Endothelial cell of umbilical vein (primary cell): Measurements from ENCODE around the gene TANGO6. TPM values are rescaled to one million over a fixed set of nuclear protein-coding genes. Genes with fewer than 3 reads are reported as not detected.

Source experiments
- BruUV-seq: library from RNA; stranded (reverse); fragments of 400-500 nt; replicated peaks from 2 replicates; lab custom pipeline; 2021; lab: Mats Ljungman, UMichigan
- CTCF ChIA-PET: fragments of 300-600, 350-600 bp; sonication (Branson Sonifier 250); formaldehyde crosslinking; loops from one replicate; lab custom pipeline; 2021; ENCODE audit warnings: antibody characterized with exemption, inconsistent platforms; lab: Charles Lee
- POLR2A ChIA-PET: fragments of 300-600, 350-600 bp; sonication (Branson Sonifier 250); formaldehyde crosslinking; loops from one replicate; lab custom pipeline; 2021; ENCODE audit warnings: antibody characterized with exemption, inconsistent platforms; lab: Charles Lee
- DNase-seq: peaks from one replicate; pipeline ENCODE4 v3.0.0-alpha.2; 2011; ENCODE audit warnings: low read depth, low spot score
- FAIRE-seq: peaks from 2 replicates; lab custom pipeline; 2011; peaks lifted over from hg19 to GRCh38; lab: Jason Lieb, UNC
- H2AFZ ChIP-seq: 2 replicates; pipeline ENCODE4 v1.6.0; 2012; ENCODE audit warnings: low read depth, low read length, control low read depth, inconsistent platforms
- H3K27ac ChIP-seq: 2 replicates; pipeline ENCODE4 v1.5.1; 2011; ENCODE audit warnings: low read depth, mild to moderate bottlenecking, control low read depth, low read length, moderate library complexity; ENCODE audit not compliant: insufficient read depth
- H3K27me3 ChIP-seq, 2 experiments: 2 replicates each; pipeline versions ENCODE4 v1.6.0 to v1.6.1; 2011; ENCODE audit warnings: low read length in 2 of 2, mixed read lengths in 1 of 2; ENCODE audit not compliant: control insufficient read depth in 2 of 2, insufficient read depth in 2 of 2
- H3K36me3 ChIP-seq, 2 experiments: 2 replicates in 1 of 2; 3 replicates in 1 of 2; pipeline ENCODE4 v1.5.1; 2011; ENCODE audit warnings: low read length in 2 of 2, mild to moderate bottlenecking in 1 of 2, moderate library complexity in 1 of 2; ENCODE audit not compliant: control insufficient read depth in 2 of 2, insufficient read depth in 2 of 2; ENCODE audit errors: extremely low read depth in 1 of 2
- H3K4me1 ChIP-seq: 3 replicates; pipeline ENCODE4 v1.5.1; 2011; ENCODE audit warnings: mild to moderate bottlenecking, low read length; ENCODE audit not compliant: control insufficient read depth, insufficient read depth; ENCODE audit errors: extremely low read depth
- H3K4me2 ChIP-seq: 2 replicates; pipeline ENCODE4 v1.6.1; 2011; ENCODE audit warnings: low read length, control low read depth, mixed read lengths; ENCODE audit not compliant: insufficient read depth
- H3K4me3 ChIP-seq, 3 experiments: fragments of 200-600 bp in 1 of 3; sonication (generic), shearing (Covaris generic) in 1 of 3; replicated peaks in 1 of 3; 2 replicates each; pipeline ENCODE4 v1.5.1; 2011 to 2016; ENCODE audit warnings: control low read depth in 3 of 3, low read length in 3 of 3, mild to moderate bottlenecking in 2 of 3, inconsistent platforms in 1 of 3, low read depth in 1 of 3, moderate library complexity in 1 of 3; ENCODE audit not compliant: insufficient read depth in 1 of 3
- H3K79me2 ChIP-seq: 2 replicates; pipeline ENCODE4 v1.6.0; 2012; ENCODE audit warnings: low read length, inconsistent platforms; ENCODE audit not compliant: control insufficient read depth, insufficient read depth
- H3K9ac ChIP-seq: replicated peaks from 2 replicates; pipeline ENCODE3; 2011; ENCODE audit warnings: low read length, control low read depth; ENCODE audit not compliant: insufficient read depth; ENCODE audit errors: extremely low read depth
- H3K9me1 ChIP-seq: replicated peaks from 3 replicates; pipeline ENCODE4 v1.6.0; 2011; ENCODE audit warnings: mild to moderate bottlenecking, low read length; ENCODE audit not compliant: control insufficient read depth, insufficient read depth; ENCODE audit errors: extremely low read depth
- H3K9me3 ChIP-seq: replicated peaks from 2 replicates; pipeline ENCODE4 v1.5.1; 2012; ENCODE audit warnings: low read length, inconsistent platforms; ENCODE audit not compliant: control insufficient read depth, insufficient read depth
- H4K20me1 ChIP-seq: replicated peaks from 2 replicates; pipeline ENCODE3; 2011; ENCODE audit warnings: mild to moderate bottlenecking, low read length; ENCODE audit not compliant: control insufficient read depth, insufficient read depth; ENCODE audit errors: extremely low read depth
- CTCF ChIP-seq, 2 donors: IDR thresholded peaks; 1 replicate in 1 of 2; 2 replicates in 1 of 2; pipeline ENCODE4 v1.5.1; 2011; ENCODE audit warnings: low read length in 2 of 2, mild to moderate bottlenecking in 2 of 2, moderate library complexity in 2 of 2, control low read depth in 1 of 2, inconsistent platforms in 1 of 2, low read depth in 1 of 2; ENCODE audit not compliant: insufficient read depth in 1 of 2; ENCODE audit errors: extremely low read depth in 1 of 2
- EZH2 ChIP-seq: IDR thresholded peaks from 2 replicates; pipeline ENCODE4 v1.6.1; 2012; ENCODE audit warnings: borderline replicate concordance, low read depth, mild to moderate bottlenecking, moderate library complexity, low read length, inconsistent platforms; ENCODE audit not compliant: severe bottlenecking
- FOS ChIP-seq: IDR thresholded peaks from 2 replicates; pipeline ENCODE4 v1.6.1; 2011; ENCODE audit warnings: mild to moderate bottlenecking, low read length, moderate library complexity, borderline replicate concordance; ENCODE audit not compliant: insufficient read depth
- GATA2 ChIP-seq: IDR thresholded peaks from 2 replicates; pipeline ENCODE4 v1.7.0; 2011; ENCODE audit warnings: low read depth, mild to moderate bottlenecking, moderate library complexity, mixed read lengths, low read length; ENCODE audit not compliant: insufficient read length, insufficient read depth
- JUN ChIP-seq: IDR thresholded peaks from 2 replicates; pipeline ENCODE4 v1.6.1; 2011; ENCODE audit warnings: borderline replicate concordance, low read depth; ENCODE audit not compliant: insufficient read length, insufficient read depth
- MAX ChIP-seq: IDR thresholded peaks from 2 replicates; pipeline ENCODE4 v1.6.1; 2011; ENCODE audit not compliant: insufficient read depth, insufficient read length
- MYC ChIP-seq: IDR thresholded peaks from one replicate; pipeline ENCODE4 v1.6.1; 2011; ENCODE audit warnings: mild to moderate bottlenecking, low read depth, low read length
- POLR2A ChIP-seq: IDR thresholded peaks from 2 replicates; pipeline ENCODE4 v1.6.1; 2012; ENCODE audit warnings: low read depth, mild to moderate bottlenecking, control low read depth, low read length
- POLR2AphosphoS5 ChIP-seq: IDR thresholded peaks from 2 replicates; pipeline ENCODE4 v1.6.1; 2012; ENCODE audit warnings: low read depth, mild to moderate bottlenecking, control low read depth, low read length, moderate library complexity; ENCODE audit not compliant: insufficient read depth
- dilution Hi-C: fragments of 300-500 bp; cut with MboI; formaldehyde crosslinking; loops from one replicate; pipeline ENCODE4 v1.15.0; 2019; ENCODE audit warnings: low sequenced_read_pairs; ENCODE audit not compliant: extremely low pct_ligation_motif_present
- intact Hi-C: fragments of 100-400 bp; cut with micrococcal nuclease; formaldehyde crosslinking; loops from one replicate; pipeline ENCODE4 v1.10.0; 2022
- polyA plus RNA-seq, 4 experiments: library from polyadenylated mRNA; depleted of rRNA in 3 of 4; stranded (reverse) in 3 of 4; unstranded in 1 of 4; fragments of >200 nt; gene quantifications; 2 replicates each; pipeline versions ENCODE4 v1.2.1 to v1.2.3, GENCODE V29; 2011 to 2012; ENCODE audit warnings: missing spikeins in 1 of 4
- total RNA-seq: library from RNA; stranded (reverse); gene quantifications from 2 replicates; pipeline ENCODE4 v1.2.3, GENCODE V29; 2021

The TANGO6 gene
- total and polyA plus RNA-seq, 2 donors (not counting 3 experiments of a cell fraction or from before 2014, with no cell fraction given) = 6.7 to 21.2 TPM

- CTCF ChIA-PET = interaction anchor here (0.6 to 2.7 kb wide), 3 partner anchors 11 to 300 kb away, joined by 3 to 9 read pairs (median 3); no protein-coding TSS in a partner anchor
- no TSS peak for BruUV-seq
Observed at GRCh38 chr16:68834550-68834949, 8.8 kb upstream of the TANGO6 start.

More at GRCh38 chr16:68834550-68834949, 8.8 kb upstream of the TANGO6 start:
- no peak for TF ChIP-seq POLR2A
- no peak for TF ChIP-seq MAX
- TF ChIP-seq MYC = no peak
- TF ChIP-seq POLR2AphosphoS5 = no peak
- no peak for TF ChIP-seq EZH2
- no peak for TF ChIP-seq FOS
- TF ChIP-seq GATA2 = no peak
- TF ChIP-seq JUN = no peak
- no peak for TF ChIP-seq CTCF (IDR thresholded peaks at IDR 0.05; ENCODE audit: extremely low read depth in 1 of 2, insufficient read depth in 1 of 2, low read depth in 1 of 2, low read length in 2 of 2)
- Histone ChIP-seq H3K9me3 (no peaks in the 10 kb centered on the region), H3K4me1 (no peaks in the 10 kb centered on the region), H3K27ac (no peak overlapping the region), H3K4me3 (no peak overlapping the region), H3K27me3 (peaks cover 0 to 2% of the 10 kb centered on the region in 2 experiments), H3K9me1 (no peaks in the 10 kb centered on the region), H3K79me2 (no peaks in the 10 kb centered on the region), H2AFZ (no peak overlapping the region), H3K4me2 (no peak overlapping the region), H3K9ac (no peak overlapping the region), H4K20me1 (peaks cover 2% of the 10 kb centered on the region), H3K36me3 (no peaks in the 10 kb centered on the region)
- POLR2A ChIA-PET = no interaction called here
- intact Hi-C loops (no loop called here), dilution Hi-C loops (no loop called here)
- DNase-seq = no peak
- FAIRE-seq = no peak
